Small intestine (tissue), 7 donors: ENCODE data around the gene AUTS2. TPM values are rescaled to one million over a fixed set of nuclear protein-coding genes. Genes with fewer than 3 reads are reported as not detected.

ENCODE experiments used
- DNase-seq, 2 donors: peaks; one replicate each; pipeline versions ENCODE4 v3.0.0 to v3.0.0-alpha.2; 2013
- FAIRE-seq: peaks from 2 replicates; lab custom pipeline; 2012; peaks lifted over from hg19 to GRCh38; lab: Jason Lieb, UNC
- H3K27ac ChIP-seq, 3 donors: one replicate each; pipeline ENCODE4 v1.5.1; 2013; ENCODE audit warnings: low read length in 2 of 3, mild to moderate bottlenecking in 2 of 3, control low read depth in 1 of 3, inconsistent platforms in 1 of 3, low read depth in 1 of 3, moderate library complexity in 1 of 3
- H3K27me3 ChIP-seq, 3 donors: one replicate each; pipeline ENCODE4 v1.6.1; 2013; ENCODE audit warnings: low read length in 3 of 3, inconsistent platforms in 1 of 3; ENCODE audit not compliant: control insufficient read depth in 3 of 3, insufficient read depth in 3 of 3
- H3K36me3 ChIP-seq, 3 donors: one replicate each; pipeline ENCODE4 v1.6.1; 2013; ENCODE audit warnings: low read length in 3 of 3, inconsistent platforms in 1 of 3, low read depth in 1 of 3, mild to moderate bottlenecking in 1 of 3, moderate library complexity in 1 of 3; ENCODE audit not compliant: control insufficient read depth in 3 of 3, insufficient read depth in 2 of 3
- H3K4me1 ChIP-seq, 3 donors: one replicate each; pipeline ENCODE4 v1.6.1; 2013; ENCODE audit warnings: low read length in 2 of 3, inconsistent platforms in 1 of 3, low read depth in 1 of 3, mild to moderate bottlenecking in 1 of 3, moderate library complexity in 1 of 3; ENCODE audit not compliant: control insufficient read depth in 3 of 3, insufficient read depth in 2 of 3
- H3K4me3 ChIP-seq, 3 donors: one replicate each; pipeline ENCODE4 v1.5.1; 2013; ENCODE audit warnings: low read length in 3 of 3, control low read depth in 1 of 3, inconsistent platforms in 1 of 3, low read depth in 1 of 3, mild to moderate bottlenecking in 1 of 3, moderate library complexity in 1 of 3
- H3K9me3 ChIP-seq, 2 donors: one replicate each; pipeline ENCODE4 v1.6.1; 2013; ENCODE audit warnings: low read depth in 1 of 2, low read length in 1 of 2; ENCODE audit not compliant: control insufficient read depth in 2 of 2, insufficient read depth in 1 of 2
- WGBS, 3 donors: extraction: QIAGEN DNeasy Blood & Tissue Kit; methylation state at CpG; one replicate each; pipeline ENCODE4 v1.1.7; 2013; 5-methylcytosine and 5-hydroxymethylcytosine counted together
- polyA plus RNA-seq, 4 donors: library from polyadenylated mRNA; stranded (reverse) in 3 of 4; unstranded in 1 of 4; fragments of 200-250 nt in 3 of 4; fragments of 120-200 nt in 1 of 4; gene quantifications; one replicate each; pipeline versions ENCODE4 v1.2.1 to v1.2.3, GENCODE V29; 2013
- donor health status: healthy with polysubstance abuse.
- donor health status: control.
- donor health status: control.
- donor health status: Bipolar disorder and iron deficiency.
- donor health status: healthy.

Gene AUTS2
- polyA plus RNA-seq, 4 donors, result 4.9 to 43.5 (median 13.6) TPM

DNA sequence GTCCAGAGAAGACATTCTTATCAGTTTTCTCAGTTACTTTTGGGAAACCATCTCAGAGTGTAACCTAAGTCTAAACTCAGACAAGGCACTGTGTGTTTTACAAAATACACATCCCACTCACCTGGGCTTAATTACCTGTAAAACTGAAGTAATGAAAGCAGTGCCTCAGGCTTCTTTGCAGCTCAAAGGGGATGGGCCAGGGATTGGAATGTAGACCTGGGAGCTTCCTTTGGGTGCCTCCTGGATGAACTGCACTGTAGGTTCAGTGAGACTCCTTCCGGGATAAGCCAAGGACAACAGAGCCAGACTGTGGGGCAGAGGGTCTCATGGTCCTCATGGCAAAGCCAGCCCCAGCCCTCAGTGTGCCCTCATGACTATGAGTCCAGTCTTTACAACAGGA, 861.3 kb downstream of the AUTS2 start:
- FAIRE-seq (no peak), DNase-seq (peak in 1 of 2 donors; percentile 28)
- Histone ChIP-seq H3K27ac (no peak overlapping the region), H3K4me3 (no peak overlapping the region), H3K9me3 (no peaks in the 10 kb centered on the region), H3K27me3 (no peaks in the 10 kb centered on the region), H3K36me3 (no peaks in the 10 kb centered on the region), H3K4me1 (peaks cover 2 to 22% (median 3%) of the 10 kb centered on the region in 3 donors)
- 85 to 100% (median 93%) methylated on average over 1 of the region's 1 CpG for WGBS, 3 donors

DNA sequence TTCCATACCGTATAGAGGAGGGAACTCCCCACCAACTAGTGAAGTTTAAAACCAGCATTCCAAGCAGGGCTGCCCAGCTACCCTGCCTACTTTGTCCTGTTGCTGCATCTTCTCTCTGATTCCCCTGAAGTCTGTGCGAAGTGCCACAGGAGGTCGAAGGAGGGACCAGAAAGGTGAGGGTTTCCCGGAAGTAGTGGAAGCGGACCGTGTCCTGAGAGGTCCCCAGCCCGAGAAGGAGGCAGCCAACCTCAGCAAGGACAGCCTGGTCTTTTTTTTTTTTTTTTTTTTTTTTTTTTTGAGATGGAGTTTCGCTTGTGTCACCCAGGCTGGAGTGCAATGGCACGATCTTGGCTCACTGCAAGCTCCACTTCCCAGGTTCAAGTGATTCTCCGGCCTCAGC, 861.8 kb downstream of the AUTS2 start:
- DNase-seq, result no peak
- H3K36me3 ChIP-seq, result no peaks in the 10 kb centered on the region
- FAIRE-seq, result no peak
- peaks cover 2 to 22% (median 3%) of the 10 kb centered on the region in 3 donors for H3K4me1 ChIP-seq
- no peak overlapping the region for H3K27ac ChIP-seq
- no peaks in the 10 kb centered on the region for H3K9me3 ChIP-seq
- WGBS, 3 donors, result 94 to 96% (median 95%) methylated on average over 10 of the region's 10 CpGs
- H3K27me3 ChIP-seq, result no peaks in the 10 kb centered on the region
- no peak overlapping the region for H3K4me3 ChIP-seq

DNA sequence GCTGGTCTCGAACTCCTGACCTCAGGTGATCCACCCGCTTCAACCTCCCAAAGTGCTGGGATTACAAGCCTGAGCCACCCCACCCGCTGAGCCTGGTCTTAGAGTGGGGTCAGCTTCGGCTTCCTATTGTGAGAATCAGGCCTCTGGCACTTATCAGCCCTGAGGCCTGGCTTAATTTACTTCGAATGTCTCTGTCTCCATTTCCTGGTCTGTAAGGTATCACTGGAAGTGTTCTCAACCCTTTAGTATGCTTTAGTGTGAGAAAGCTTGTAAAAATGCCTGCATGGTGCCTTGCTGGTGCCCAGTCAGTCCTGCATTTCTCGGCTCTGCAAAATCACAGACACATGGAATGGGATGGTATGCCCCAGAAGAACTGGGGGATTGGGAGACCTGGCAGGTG, 862.3 kb downstream of the AUTS2 start:
- no peak for FAIRE-seq
- no peaks in the 10 kb centered on the region for H3K36me3 ChIP-seq
- no peaks in the 10 kb centered on the region for H3K27me3 ChIP-seq
- no peak overlapping the region for H3K4me3 ChIP-seq
- 89 to 92% (median 90%) methylated on average over 6 of the region's 6 CpGs for WGBS, 3 donors
- no peak for DNase-seq
- H3K9me3 ChIP-seq, result no peaks in the 10 kb centered on the region
- H3K27ac ChIP-seq, result no peak overlapping the region
- H3K4me1 ChIP-seq, result peaks cover 2 to 22% (median 3%) of the 10 kb centered on the region in 3 donors

DNA sequence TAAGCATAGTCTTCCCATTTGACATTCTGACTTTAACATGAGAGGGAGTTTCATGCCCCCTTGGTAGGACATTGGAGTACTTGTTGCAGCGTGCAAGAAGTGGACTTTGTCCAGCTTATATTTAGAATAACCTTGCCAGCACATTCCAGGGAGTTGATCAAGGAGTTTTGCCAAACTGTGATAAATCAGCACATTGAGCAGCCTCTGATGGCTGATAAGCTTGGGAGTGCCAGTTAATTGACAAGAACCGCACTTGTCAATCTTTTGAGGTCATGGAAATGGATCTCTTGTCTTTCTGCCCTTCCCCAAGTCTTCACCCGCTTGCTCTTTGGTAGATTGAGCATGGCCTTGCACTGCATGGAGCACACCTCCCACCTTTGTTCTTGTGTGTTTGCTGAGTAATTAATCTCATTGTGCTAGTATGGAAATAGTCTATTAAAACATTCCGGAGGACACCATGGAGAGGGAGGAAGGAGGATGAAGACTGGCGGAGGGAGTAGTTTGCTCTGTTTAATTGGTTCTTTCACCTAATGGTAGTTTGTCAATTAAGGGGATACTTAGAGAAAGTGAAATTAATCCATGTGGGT, 865.2 kb downstream of the AUTS2 start:
- Histone ChIP-seq H3K4me3 (no peak overlapping the region), H3K36me3 (no peaks in the 10 kb centered on the region), H3K27ac (no peak overlapping the region), H3K4me1 (peaks cover 2 to 26% (median 3%) of the 10 kb centered on the region in 3 donors), H3K9me3 (no peaks in the 10 kb centered on the region), H3K27me3 (no peaks in the 10 kb centered on the region)
- FAIRE-seq (no peak), DNase-seq (peak; percentile 56 to 90)
- 9 to 61% (median 39%) methylated on average over 5 of the region's 5 CpGs for WGBS, 3 donors

DNA sequence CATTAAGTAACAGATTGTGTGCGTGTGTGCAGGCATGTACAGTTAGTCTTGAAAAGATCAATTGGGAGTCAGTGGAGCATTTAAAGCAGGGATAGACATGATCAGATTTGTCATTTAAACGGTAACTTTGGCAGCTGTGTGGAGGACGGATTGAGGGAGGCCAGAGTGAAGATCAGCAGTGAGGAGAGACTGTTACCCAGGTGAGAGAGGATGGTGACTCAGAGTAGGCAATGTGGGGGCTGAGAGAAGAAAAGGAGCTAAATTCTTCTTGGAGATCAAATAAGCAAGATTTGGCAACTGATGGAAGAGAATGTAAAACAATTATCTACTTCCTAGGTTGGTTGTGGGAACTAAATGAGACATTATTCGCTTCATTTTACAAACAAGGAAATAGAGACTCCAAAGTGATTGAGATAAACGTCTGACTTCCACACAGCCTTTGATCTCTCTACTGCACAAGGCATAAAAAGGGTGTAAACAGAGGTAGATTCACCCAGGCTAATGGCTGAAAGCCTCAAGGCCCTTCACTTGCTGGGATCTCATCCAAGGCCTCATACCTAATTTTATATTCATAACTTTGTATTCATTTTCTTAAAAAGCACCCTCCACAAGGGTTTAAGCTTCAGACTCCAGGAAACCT, 868.6 kb downstream of the AUTS2 start:
- H3K4me3 ChIP-seq, result no peak overlapping the region
- DNase-seq, result peak; percentile 46 to 72
- no peak overlapping the region for H3K27ac ChIP-seq
- H3K27me3 ChIP-seq, result no peaks in the 10 kb centered on the region
- no peaks in the 10 kb centered on the region for H3K9me3 ChIP-seq
- H3K4me1 ChIP-seq, result peaks cover 0 to 15% (median 3%) of the 10 kb centered on the region in 3 donors
- no peak for FAIRE-seq
- WGBS, 3 donors, result 25 to 56% (median 35%) methylated on average over 5 of the region's 5 CpGs
- no peaks in the 10 kb centered on the region for H3K36me3 ChIP-seq

DNA sequence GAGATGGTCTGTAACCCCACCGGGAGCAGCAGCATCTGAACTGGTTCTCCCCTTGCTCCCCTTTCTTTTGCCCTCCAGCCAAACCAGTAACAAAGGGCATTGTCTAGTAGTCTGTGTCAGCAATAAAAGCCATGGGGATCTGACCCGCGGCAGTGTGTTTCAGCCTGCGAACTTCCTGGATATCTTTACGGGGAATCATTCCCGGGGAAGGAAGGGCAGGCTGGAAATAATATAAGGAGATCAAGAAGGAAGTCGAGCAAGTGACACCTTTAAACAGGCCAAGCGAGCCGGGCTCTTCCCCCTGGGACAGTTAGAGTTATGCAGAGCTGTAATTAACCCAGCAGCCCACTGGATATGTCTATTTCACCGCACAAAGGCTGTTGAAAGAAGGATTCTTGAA, 872.5 kb downstream of the AUTS2 start:
- Histone ChIP-seq H3K9me3 (no peaks in the 10 kb centered on the region), H3K36me3 (no peaks in the 10 kb centered on the region), H3K4me1 (peaks cover 0 to 4% (median 0%) of the 10 kb centered on the region in 3 donors), H3K27ac (no peak overlapping the region), H3K4me3 (no peak overlapping the region), H3K27me3 (no peaks in the 10 kb centered on the region)
- DNase-seq, result peak; percentile 26 to 37
- 26 to 58% (median 43%) methylated on average over 10 of the region's 10 CpGs for WGBS, 3 donors
- no peak for FAIRE-seq

DNA sequence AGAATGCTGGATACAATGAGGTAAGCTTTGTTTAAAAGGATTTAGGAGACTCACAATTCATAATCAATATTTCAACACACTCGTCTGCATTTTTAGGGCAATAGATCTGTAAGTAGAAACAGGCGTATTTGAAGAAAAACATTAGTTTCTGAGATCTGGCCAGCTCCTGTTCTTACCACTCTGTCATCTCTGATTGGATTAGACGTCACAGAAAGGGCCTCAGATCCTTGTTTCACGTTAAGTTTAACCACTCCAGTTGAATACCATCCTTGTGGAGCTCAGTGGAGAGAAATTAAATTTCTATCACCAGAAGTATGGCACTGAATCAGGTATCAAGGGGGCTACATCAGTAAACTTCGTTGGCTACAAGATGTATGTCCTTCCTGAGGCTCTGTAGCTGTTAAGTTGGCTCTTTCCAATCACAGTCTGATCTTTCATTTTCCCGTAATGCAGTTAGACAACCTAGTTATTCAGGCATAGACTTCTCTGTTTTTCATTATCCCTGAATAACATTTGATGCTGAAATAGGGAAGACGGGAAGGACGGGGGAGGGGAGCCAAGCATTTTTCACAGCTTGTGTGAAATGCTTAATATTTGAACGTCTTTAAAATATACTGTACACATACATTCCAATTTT, 874.4 kb downstream of the AUTS2 start:
- 87 to 89% (median 88%) methylated on average over 9 of the region's 9 CpGs for WGBS, 3 donors
- Histone ChIP-seq H3K9me3 (no peaks in the 10 kb centered on the region), H3K36me3 (no peaks in the 10 kb centered on the region), H3K4me1 (no peaks in the 10 kb centered on the region), H3K27me3 (no peaks in the 10 kb centered on the region), H3K27ac (no peak overlapping the region), H3K4me3 (no peak overlapping the region)
- DNase-seq (no peak), FAIRE-seq (no peak)

DNA sequence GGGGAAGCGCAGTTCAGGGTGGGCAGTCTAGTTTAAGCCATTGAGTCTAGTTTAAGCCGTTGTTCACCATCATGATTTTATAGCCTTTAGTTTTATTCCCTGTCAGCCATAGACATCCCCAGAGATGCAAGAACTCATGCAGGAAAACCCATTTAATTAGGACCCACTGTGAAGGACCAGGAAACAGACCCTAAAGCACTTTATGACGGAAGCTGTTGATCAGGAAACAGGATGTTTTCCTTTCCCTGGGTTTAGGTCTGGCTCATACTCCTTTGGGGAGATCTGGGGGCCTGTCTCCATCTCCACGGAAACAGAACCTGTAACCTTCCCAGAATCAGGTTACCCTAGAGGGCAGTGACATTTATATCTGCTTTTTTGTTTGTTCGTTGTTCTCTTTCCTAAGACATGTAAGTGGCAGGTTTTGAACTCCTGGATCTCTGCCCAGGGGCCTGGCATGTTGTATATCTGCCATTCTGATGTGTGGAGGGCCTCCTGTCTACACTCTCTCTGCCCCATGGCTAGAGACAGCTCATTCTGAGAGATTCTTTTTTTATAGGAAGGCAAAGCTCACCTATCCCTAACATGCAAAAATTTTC, 876.5 kb downstream of the AUTS2 start:
- no peak overlapping the region for H3K4me3 ChIP-seq
- no peak overlapping the region for H3K27ac ChIP-seq
- FAIRE-seq (no peak), DNase-seq (no peak)
- H3K36me3 ChIP-seq, result no peaks in the 10 kb centered on the region
- H3K27me3 ChIP-seq, result no peaks in the 10 kb centered on the region
- WGBS, 3 donors, result 78 to 85% (median 82%) methylated on average over 5 of the region's 5 CpGs
- H3K4me1 ChIP-seq, result peaks cover 0 to 3% (median 0%) of the 10 kb centered on the region in 3 donors
- no peaks in the 10 kb centered on the region for H3K9me3 ChIP-seq
